PC-3 (cell line): ENCODE data around the gene GRHL3. TPM values are rescaled to one million over a fixed set of nuclear protein-coding genes. Genes with fewer than 3 reads are reported as not detected.

ENCODE experiments used
- ATAC-seq: fragments of 200-7000 bp; cut with Tn5 transposase; 2 replicates; pipeline ENCODE4 v1.9.1; 2020; ENCODE audit warnings: mild to moderate bottlenecking, moderate library complexity
- BruUV-seq: library from RNA; stranded (reverse); fragments of 400-500 nt; replicated peaks from 2 replicates; lab custom pipeline; 2021; lab: Mats Ljungman, UMichigan
- CTCF ChIA-PET: fragments of 300-600 bp; sonication (Branson Sonifier 250); formaldehyde crosslinking; loops from one replicate; lab custom pipeline; 2022; ENCODE audit warnings: antibody characterized with exemption; lab: Charles Lee
- POLR2A ChIA-PET: fragments of 300-600 bp; sonication (Branson Sonifier 250); formaldehyde crosslinking; loops from one replicate; lab custom pipeline; 2022; ENCODE audit warnings: antibody characterized with exemption; ENCODE audit not compliant: unreplicated experiment; lab: Charles Lee
- DNase-seq: peaks from one replicate; pipeline ENCODE4 v3.0.0-alpha.2; 2015
- H2AFZ ChIP-seq: fragments of 300-600 bp; sonication (generic); 2 replicates; pipeline ENCODE4 v1.6.0; 2016; ENCODE audit warnings: antibody characterized with exemption, low read length
- H3F3A ChIP-seq: fragments of 300-600 bp; sonication (generic); one replicate; pipeline ENCODE4 v1.6.0; 2017; ENCODE audit warnings: antibody characterized with exemption, low read length, control low read depth, mild to moderate bottlenecking; ENCODE audit not compliant: unreplicated experiment
- H3K27ac ChIP-seq: fragments of 300-600 bp; sonication (generic); 2 replicates; pipeline ENCODE4 v1.5.1; 2016; ENCODE audit warnings: mild to moderate bottlenecking, low read length
- H3K27me3 ChIP-seq: fragments of 300-600 bp; sonication (generic); 2 replicates; pipeline ENCODE4 v1.6.1; 2016; ENCODE audit warnings: low read length, mixed read lengths
- H3K36me3 ChIP-seq: fragments of 300-600 bp; sonication (generic); 2 replicates; pipeline ENCODE4 v1.6.1; 2016; ENCODE audit warnings: low read depth, mixed run types, low read length, mixed read lengths
- H3K4me1 ChIP-seq: fragments of 300-600 bp; sonication (generic); 2 replicates; pipeline ENCODE4 v1.5.1; 2016; ENCODE audit warnings: low read length; ENCODE audit not compliant: insufficient read depth
- H3K4me2 ChIP-seq: fragments of 300-600 bp; sonication (generic); 2 replicates; pipeline ENCODE4 v1.6.0; 2016; ENCODE audit warnings: low read length
- H3K4me3 ChIP-seq: fragments of 300-600 bp; sonication (generic); 2 replicates; pipeline ENCODE4 v1.5.1; 2016; ENCODE audit warnings: mild to moderate bottlenecking, low read length, mixed read lengths
- H3K79me2 ChIP-seq: fragments of 300-600 bp; sonication (generic); 2 replicates; pipeline ENCODE4 v1.6.1; 2017; ENCODE audit warnings: low read length, mixed read lengths
- H3K9ac ChIP-seq: fragments of 300-600 bp; sonication (generic); 2 replicates; pipeline ENCODE4 v1.6.0; 2016; ENCODE audit warnings: mild to moderate bottlenecking, low read length
- H3K9me2 ChIP-seq: fragments of 300-600 bp; sonication (generic); replicated peaks from 2 replicates; pipeline ENCODE4 v1.6.1; 2016; ENCODE audit warnings: mixed run types, low read length, mixed read lengths
- H3K9me3 ChIP-seq: fragments of 300-600 bp; sonication (generic); 2 replicates; pipeline ENCODE4 v1.6.1; 2016; ENCODE audit warnings: low read length, mixed read lengths
- H4K20me1 ChIP-seq: fragments of 300-600 bp; sonication (generic); 2 replicates; pipeline ENCODE4 v1.6.1; 2016; ENCODE audit warnings: low read length, mixed read lengths
- CTCF ChIP-seq: fragments of 300-600 bp; sonication (generic); conservative IDR thresholded peaks from 2 replicates; pipeline ENCODE4 v1.5.1; 2017; ENCODE audit warnings: antibody characterized with exemption, low read depth, mild to moderate bottlenecking, low read length
- EZH2 ChIP-seq: fragments of 300-600 bp; sonication (generic); IDR thresholded peaks from one replicate; pipeline ENCODE4 v1.6.1; 2017; ENCODE audit warnings: antibody characterized with exemption, mild to moderate bottlenecking, low read length; ENCODE audit not compliant: unreplicated experiment
- EZH2phosphoT487 ChIP-seq: fragments of 300-600 bp; sonication (generic); IDR thresholded peaks from 2 replicates; pipeline ENCODE4 v1.6.1; 2018; ENCODE audit warnings: mild to moderate bottlenecking, antibody characterized with exemption, low read length, borderline replicate concordance
- intact Hi-C: fragments of 100-400 bp; cut with micrococcal nuclease; formaldehyde crosslinking; loops from 2 replicates; pipeline ENCODE4 v1.9.0; 2023
- total RNA-seq: library from RNA; depleted of rRNA; stranded (reverse); fragments of >200 nt; gene quantifications from 2 replicates; pipeline ENCODE4 v1.2.3, GENCODE V29; 2014

Gene GRHL3
- total RNA-seq, 1 experiment from 2014 or later: 3.5 TPM

GRCh38 chr1:24275510-24275909, 43.6 kb upstream of the GRHL3 start:
- no peak for TF ChIP-seq EZH2phosphoT487
- no peak for TF ChIP-seq CTCF
- TF ChIP-seq EZH2: no peak
- Histone ChIP-seq H3K36me3 (no peaks in the 10 kb centered on the region), H3K4me2 (no peak overlapping the region), H3K9ac (no peak overlapping the region), H3K27me3 (no peaks in the 10 kb centered on the region), H4K20me1 (no peaks in the 10 kb centered on the region), H2AFZ (no peak overlapping the region), H3K4me3 (no peak overlapping the region), H3K27ac (0 out of 2 replicates have a peak overlapping the region, but pooled peaks have one; percentile 12), H3K4me1 (peaks cover 24% of the 10 kb centered on the region), H3K9me2 (no peaks in the 10 kb centered on the region), H3K9me3 (no peaks in the 10 kb centered on the region), H3F3A (no peaks in the 10 kb centered on the region), H3K79me2 (no peaks in the 10 kb centered on the region)
- DNase-seq (peak; percentile 64), ATAC-seq (peak; percentile 35; the same call in 1 of the 2 replicates)
- BruUV-seq: no TSS peak
- POLR2A ChIA-PET: no interaction called here
- CTCF ChIA-PET: no interaction called here
- intact Hi-C loops: no loop called here

GRCh38 chr1:24276791-24277190, 42.4 kb upstream of the GRHL3 start:
- TF ChIP-seq EZH2: no peak
- TF ChIP-seq CTCF: no peak
- TF ChIP-seq EZH2phosphoT487: no peak
- intact Hi-C loops: no loop called here
- no peaks in the 10 kb centered on the region for H3K27me3 ChIP-seq
- no peaks in the 10 kb centered on the region for H3K36me3 ChIP-seq
- no peaks in the 10 kb centered on the region for H3K79me2 ChIP-seq
- no peak overlapping the region for H3K4me3 ChIP-seq
- CTCF ChIA-PET: no interaction called here
- no peak overlapping the region for H2AFZ ChIP-seq
- no peak overlapping the region for H3K9ac ChIP-seq
- no peaks in the 10 kb centered on the region for H3K9me2 ChIP-seq
- ATAC-seq (no peak), DNase-seq (peak; percentile 55)
- BruUV-seq: no TSS peak
- peak overlapping the region; percentile 20 for H3K27ac ChIP-seq
- POLR2A ChIA-PET: interaction anchor here (0.5 to 0.6 kb wide), 2 partner anchors 9 to 10 kb away, joined by 3 read pairs; no protein-coding TSS in a partner anchor
- no peaks in the 10 kb centered on the region for H3F3A ChIP-seq
- peaks cover 24% of the 10 kb centered on the region for H3K4me1 ChIP-seq
- no peak overlapping the region for H3K4me2 ChIP-seq
- H4K20me1 ChIP-seq: no peaks in the 10 kb centered on the region
- no peaks in the 10 kb centered on the region for H3K9me3 ChIP-seq

- no TSS peak for BruUV-seq
- Histone ChIP-seq H2AFZ (no peak overlapping the region), H4K20me1 (no peaks in the 10 kb centered on the region), H3K27me3 (no peaks in the 10 kb centered on the region), H3K79me2 (no peaks in the 10 kb centered on the region), H3F3A (no peaks in the 10 kb centered on the region), H3K9ac (no peak overlapping the region), H3K4me3 (no peak overlapping the region), H3K4me1 (peaks cover 28% of the 10 kb centered on the region), H3K36me3 (no peaks in the 10 kb centered on the region), H3K27ac (peak overlapping the region; percentile 17), H3K4me2 (peak overlapping the region; percentile 7; the same call in 1 of the 2 replicates), H3K9me2 (no peaks in the 10 kb centered on the region), H3K9me3 (no peaks in the 10 kb centered on the region)
- ChIA-PET CTCF (no interaction called here), POLR2A (interaction anchor here (0.6 kb wide), 1 partner anchor 10 kb away, joined by 3 read pairs; no protein-coding TSS in a partner anchor)
- intact Hi-C loops: no loop called here
- no peak for TF ChIP-seq CTCF
- no peak for TF ChIP-seq EZH2phosphoT487
- no peak for TF ChIP-seq EZH2
- DNase-seq (peak; percentile 54), ATAC-seq (no peak)
These were observed 41.6 kb upstream of the GRHL3 start for GRCh38 chr1:24277420-24278169.
